GM18499 (cell line): Measurements from ENCODE around the gene HGF.
"Not testable (repeated sequence)": the region's sequence is repeated elsewhere in the genome, so short reads cannot be mapped to it uniquely, and the experiment has no call there.

Source experiments
- ATAC-seq: cut with Tn5 transposase; IDR thresholded peaks from one replicate; pipeline ENCODE4 v1.9.1; 2021; ENCODE audit warnings: moderate number of reproducible peaks; ENCODE audit not compliant: insufficient read depth, unreplicated experiment

HGF gene

DNA sequence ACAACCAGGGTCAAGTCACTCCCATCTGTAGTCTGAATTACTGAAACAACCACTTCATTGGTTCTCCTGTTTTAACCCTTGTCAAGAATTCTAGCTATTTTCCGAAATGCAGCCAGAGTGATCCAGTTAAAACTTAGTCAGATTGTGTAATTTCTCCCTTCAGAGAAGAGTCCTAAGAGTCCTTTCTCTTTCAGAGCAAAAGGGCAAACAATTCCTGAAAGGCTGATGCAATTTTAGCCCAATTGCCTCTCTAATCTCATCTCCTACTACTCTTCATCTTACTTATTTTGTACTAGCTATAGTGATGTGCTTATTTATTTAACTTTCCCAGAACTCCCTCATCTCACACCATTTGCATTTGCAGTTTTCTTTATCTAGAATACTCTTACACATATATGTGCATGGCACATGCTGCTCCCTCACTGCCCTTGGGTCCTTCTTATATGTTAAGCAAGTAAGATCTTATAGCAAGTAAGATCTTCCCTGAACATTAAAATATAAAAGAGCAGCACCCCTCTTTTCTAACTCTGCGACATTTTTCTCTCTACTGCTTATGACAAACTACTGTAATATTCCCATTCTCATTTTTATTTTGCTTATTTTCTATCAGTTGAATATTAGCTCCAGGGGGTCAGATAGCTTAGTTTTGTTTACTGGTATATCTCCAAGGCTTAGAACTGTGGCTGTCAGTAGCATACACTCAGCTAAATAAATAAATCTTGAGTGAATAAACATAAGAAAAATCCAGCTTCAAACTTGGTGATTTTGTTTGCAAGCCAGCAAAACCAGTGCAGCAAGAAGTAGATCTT lies 44.6 kb downstream of the HGF start:
- ATAC-seq = no peak

DNA sequence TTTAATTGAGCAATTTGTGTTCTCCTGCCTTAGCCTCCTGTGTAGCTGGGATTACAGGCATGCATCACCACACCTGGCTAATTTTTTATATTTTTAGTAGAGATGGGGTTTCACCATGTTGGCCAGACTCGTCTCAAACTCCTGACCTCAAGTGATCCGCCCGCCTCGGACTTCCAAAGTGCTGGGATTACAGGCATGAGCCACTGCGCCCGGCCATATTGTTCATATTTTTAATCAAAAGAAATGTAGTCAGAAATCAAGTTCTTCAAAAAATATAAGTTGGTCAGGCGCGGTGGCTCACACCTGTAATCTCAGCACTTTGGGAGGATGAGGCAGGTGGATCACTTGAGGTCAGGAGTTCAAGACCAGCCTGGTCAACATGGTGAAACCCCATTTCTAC lies 47.6 kb downstream of the HGF start:
- not testable (repeated sequence) for ATAC-seq

DNA sequence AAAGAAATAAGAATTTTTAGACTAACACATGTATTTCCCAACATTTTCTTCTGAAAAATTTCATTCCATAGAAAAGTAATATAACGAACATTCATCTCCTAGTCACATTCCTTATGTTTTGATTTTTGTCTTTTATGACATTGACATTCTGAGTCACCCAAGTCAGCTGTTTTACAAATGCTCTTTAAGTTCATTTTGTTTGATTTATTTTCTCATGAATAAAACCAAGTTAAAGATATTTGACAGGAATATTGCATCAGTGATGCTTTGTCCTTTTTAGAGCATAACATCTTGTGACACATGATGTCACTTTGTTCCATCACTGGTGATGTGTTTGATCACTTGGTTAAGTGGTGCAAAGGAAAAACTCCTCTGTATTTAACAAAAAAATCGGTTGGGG lies 48.4 kb downstream of the HGF start:
- ATAC-seq = no peak

DNA sequence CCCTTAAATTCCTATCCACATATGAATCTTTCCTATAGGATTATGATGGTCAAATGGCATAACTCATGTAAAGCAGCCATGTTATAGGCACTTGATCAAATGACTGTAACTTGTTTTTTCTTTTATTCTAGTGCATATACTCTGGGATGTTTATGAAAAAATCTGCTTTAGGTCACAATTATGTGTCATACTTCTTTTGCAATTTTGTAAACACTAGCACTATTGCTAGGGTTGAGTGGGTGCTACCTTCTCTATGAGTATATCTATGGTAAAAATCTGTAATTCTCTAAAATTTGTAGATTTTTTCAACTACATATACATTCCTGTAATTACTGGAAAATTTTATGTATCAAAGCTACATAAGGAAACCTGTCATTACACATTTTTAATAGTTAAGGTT lies 50.0 kb downstream of the HGF start:
- ATAC-seq = no peak

DNA sequence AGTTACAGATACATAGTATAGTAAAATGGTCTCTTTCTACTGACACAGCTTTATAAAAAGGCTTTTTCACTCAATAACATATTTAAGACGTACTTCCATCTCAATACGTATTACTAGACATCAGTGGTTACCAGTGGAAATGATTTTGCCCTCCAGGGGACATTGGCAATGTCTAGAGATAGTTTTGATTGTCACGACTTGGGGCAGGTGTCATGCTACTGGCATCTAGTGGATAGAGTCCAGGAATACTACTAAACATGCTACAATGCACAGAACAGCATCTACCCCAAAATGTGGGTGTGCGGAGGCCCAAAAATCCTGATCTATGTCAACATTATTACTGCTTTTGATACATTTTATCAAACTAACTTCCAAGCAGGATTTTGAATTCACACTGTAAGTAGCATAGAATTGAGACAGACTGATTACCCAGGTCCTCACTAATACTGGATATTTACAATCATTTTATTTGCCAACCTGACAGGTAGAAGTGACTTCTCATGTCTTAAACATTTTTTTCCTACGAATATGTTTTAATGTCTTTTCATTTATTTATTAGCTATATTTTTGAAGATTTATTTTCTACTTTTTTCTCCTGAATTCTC lies 53.8 kb downstream of the HGF start:
- ATAC-seq = no peak

DNA sequence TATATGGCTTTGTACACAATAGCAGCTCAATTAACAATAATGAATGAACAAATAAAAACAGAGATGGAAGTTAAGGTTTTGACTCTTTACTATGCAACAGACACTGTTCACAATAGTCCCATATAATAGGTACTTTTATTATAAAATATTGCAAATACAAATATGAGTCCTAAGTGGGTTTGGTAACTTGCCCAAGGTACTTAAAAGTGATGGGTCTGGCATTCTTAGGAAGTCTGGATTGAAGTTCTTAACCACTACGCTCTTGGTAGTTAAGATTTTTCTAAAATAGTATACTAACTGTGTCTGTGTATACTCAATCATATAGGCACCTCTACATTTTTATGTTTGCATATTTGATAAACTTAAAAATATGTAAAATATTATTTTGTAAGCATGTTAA lies 55.5 kb downstream of the HGF start:
- ATAC-seq = no peak

DNA sequence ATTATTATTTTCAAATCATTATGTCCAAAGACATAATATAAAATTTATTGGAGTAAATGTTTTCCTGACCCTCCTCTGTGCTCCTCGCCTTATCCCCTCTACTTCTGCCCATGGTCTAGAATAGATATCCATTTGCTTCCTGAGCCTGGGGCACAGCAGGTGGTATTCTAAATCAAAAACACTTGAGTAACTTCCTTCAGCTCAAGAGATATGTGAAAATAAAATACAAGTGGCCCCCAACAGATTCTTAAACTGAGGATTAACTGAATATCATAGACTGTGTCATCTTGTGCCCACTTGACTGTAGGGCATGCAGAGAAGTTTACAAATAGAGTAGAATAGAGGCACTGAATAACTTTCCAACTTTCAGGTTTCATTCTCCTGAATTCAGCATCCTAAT lies 59.1 kb downstream of the HGF start:
- no peak for ATAC-seq

DNA sequence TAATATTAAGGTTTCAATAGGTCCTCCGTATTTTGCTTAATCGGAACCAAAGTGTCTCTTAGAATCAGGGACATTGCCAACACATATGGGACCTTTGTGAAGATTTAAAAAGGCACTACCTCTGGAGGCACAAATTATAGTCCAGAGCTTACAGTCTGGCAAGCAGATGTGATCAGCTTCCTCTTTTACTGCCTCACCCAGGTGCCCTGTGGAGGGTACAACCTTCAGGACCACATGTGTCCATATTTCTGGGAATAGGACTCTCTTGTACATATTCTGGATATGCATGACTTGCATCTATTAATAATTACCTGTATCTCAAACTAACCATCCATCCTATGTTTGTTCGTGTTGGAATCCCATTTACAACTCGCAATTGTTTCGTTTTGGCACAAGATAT lies 60.0 kb downstream of the HGF start:
- ATAC-seq = no peak

DNA sequence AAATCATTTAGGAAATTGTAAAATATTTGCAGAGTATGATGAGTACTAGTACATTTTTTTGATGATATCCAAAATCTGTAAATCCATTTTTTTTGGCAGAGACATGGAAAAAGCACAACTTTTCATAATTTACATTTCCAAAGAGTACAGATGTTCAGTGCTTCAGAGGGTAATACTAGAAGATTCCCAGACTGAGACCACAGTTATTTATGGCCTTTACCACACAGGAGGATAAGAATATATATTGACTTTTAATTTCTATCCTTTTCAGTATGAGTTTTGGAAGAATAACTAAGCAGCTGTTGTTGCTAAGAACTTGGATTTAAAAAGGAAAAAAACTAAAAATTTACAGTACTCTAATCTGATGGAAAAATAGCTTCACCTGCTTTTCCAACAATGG lies 61.9 kb downstream of the HGF start:
- no peak for ATAC-seq

DNA sequence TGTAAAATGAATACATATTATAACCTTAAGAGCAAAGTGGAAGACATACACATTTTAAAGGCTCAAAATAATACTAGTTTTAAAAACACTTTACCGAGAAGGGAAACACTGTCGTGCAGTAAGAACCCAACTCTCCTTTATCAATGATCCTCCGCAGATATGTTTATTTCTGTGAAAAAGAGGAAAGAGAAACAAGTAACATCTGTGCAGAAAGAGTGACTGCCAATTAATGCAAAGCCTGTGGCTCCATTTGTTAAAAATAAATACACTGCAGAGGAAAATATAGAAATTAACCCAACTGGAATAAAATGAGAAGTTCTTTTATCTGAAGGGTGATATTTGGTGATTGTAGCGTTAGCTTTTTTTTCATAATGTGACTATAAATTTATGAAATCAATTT lies 62.7 kb downstream of the HGF start:
- ATAC-seq = no peak

DNA sequence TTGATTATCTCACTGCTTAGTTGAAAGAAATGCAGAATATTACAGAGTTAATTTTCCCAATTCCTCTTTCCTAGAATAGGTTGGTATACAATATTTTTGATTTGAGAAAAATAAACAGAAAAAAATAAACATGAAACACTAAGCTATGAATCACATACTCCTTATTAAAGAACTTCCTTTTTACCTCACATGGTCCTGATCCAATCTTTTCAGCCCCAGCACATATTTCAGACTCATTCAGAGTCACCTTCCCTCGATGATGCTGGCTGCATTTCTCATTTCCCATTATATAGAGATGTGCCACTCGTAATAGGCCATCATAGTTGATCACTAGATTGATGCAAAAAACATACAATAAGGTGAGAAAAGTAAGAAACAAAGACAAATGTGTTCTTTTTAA lies 64.6 kb downstream of the HGF start:
- no peak for ATAC-seq

DNA sequence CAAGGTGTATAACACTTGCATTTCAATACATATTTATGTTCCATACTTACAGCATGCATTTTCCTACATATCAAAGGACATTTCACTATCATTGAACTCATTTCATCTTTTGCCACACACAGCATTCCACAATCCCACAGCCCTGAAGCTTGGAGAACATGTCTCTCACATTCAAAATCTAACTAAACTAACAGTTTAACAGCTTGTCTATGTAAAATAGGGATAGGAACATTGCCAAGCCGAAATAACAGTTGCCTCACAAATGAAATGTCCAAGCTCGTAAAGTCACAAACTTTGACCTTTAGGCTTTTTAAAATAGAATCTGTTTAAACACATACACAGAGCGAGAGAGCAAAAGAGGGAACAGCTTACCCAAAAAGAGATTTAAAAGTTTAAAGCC lies 65.3 kb downstream of the HGF start:
- ATAC-seq = no peak

DNA sequence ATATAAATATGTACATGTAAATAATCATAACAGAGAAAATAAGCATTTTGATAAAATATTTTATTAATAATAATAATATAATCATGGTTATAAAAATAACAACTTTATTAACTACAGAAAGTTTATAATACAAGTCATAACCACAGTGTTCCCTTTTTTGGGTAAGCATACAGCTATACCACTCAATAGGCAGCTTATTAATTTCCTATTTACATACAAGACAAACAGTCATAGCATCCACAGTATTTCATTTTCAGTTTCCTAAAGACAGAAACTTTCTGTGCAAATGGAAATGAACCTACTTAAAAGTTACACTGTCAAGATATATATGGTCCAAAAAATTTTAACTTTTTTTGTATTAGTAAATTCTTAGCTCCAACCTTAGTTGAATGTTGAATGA lies 70.9 kb downstream of the HGF start:
- no peak for ATAC-seq

DNA sequence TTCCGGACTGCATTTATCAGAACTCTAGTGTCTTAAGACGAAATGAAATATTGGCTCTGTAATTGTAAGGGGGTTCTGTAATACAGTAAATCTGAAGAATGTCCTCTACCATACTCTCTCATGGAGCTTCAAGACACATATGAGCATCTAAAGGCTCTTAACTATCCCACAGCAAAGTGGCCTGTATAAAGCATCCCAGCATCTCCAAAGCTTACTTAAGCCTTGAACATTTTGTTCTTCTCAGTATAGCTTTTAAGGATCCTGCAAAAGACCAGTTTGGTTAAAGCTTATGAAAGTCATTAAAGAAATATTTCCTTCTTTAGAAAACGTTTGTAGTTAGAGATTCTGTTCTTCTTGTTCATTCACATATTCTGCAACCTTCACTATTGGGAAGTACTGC lies 75.1 kb downstream of the HGF start:
- no peak for ATAC-seq

DNA sequence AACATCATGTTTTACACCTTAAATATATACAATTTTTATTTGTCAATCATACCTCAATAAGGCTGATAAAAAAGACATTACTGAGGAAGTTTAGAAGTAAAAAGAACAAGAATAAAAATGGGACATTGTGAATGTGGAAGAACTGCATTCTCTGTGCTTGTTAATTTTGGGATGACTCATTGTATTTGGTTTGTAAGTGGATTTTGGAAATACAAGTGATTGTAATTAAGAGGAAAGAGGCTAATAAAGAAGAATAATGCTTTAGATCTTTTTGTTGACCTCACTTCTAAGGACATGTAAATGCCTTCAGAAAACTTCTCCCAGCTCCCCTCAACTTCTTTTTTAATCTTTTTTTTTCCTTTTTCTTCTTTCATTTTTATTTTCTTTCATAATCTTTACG lies 76.0 kb downstream of the HGF start:
- ATAC-seq = no peak

DNA sequence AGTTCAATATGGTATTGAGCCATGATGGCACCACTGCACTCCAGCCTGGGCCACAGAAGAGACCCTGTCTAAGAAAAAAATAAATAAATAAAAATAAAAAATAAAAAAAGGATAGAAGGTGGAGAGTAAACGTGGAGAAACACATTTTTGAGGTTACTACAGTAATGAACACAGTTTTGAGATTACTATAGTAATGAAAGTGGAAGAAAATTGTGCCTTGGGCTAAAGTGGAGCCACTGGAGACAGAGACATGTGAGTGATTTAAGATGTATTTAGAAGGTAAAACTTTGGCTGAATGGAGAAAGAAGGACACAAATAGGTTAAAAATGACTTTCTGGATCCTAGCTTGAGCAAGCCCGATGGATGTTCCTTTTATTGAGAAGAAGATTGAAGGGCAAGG lies 76.8 kb downstream of the HGF start:
- no peak for ATAC-seq

DNA sequence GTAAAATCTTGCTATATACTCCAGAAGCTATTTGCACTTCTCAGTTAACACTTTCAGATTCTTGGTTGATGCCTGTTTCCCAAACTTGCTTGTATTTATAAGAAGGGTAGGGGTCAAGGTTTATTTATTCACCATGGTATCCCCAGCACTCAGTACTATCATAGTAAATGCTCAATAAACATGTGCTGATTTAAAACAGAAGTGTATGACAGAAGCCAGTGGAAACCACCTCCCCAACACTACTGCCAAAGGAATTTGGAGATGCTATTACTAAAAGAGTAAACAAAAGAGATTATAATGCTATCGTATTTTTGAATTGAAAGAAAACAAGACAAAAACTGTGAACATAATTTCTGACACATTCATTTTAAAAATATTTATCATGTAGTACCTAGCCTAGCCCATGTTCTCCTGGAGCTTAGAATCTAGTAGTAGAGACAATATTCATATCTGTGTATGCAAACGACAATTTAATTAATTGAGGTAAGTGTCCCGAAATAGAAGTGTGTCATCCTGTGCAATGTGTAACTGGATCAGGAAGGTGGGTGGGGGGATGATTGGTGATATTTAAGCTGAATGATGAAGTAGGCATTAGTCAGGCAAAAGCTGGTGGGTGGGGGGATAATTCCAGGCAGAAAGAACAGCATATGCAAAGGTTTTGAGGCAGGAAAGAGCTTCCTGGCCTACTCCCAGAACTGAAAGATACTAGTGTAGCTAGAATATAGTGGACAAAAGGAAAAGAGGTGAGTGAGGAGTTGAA lies 77.5 kb downstream of the HGF start:
- ATAC-seq = no peak

DNA sequence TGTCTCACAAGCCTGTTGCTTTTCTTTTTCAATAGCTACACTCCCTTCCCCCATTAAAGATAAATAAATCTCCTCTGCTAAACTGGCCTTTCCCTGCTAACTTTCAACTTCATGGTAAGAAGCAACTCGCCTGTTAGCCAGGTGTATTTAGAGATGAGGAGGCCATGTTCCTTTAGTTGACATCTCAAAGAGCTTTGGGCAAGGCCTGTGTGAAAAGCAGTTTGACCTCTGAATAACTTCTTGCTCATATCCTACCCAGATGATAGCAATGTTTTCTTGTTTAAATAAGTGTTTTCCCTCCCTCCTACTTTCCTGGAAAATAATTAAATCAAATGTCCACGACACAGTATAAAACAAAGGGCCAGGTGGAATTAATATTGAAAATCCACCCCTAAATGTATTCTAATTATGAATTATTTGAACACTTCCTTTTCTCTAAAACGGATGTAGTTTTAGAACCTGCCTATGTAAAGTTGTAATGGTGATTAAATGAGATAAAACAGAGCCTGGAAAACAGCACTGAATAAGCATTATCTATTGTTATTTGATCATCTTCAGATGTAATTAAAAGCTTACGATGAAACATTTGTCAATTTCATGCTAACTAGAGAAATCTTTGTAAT lies 78.5 kb downstream of the HGF start:
- no peak for ATAC-seq

DNA sequence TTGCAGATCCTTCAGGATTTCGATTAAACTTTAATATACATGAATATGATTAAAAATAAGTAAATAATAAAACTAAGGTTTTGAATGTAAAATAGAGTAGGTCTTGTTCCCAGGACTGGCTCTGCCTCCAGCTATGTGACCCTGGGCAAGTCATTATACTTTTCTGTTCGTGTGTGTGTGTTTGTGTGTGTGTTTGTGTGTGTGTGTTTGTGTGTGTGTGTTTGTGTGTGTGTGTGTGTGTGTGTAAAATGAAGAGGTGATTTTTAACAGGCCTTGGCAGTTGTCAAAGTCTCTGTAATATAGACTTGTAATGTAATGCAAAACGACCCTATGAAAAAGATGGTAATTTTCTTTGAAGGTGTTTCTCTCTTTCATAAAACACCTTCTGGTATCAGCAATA lies 79.2 kb downstream of the HGF start:
- no peak for ATAC-seq

DNA sequence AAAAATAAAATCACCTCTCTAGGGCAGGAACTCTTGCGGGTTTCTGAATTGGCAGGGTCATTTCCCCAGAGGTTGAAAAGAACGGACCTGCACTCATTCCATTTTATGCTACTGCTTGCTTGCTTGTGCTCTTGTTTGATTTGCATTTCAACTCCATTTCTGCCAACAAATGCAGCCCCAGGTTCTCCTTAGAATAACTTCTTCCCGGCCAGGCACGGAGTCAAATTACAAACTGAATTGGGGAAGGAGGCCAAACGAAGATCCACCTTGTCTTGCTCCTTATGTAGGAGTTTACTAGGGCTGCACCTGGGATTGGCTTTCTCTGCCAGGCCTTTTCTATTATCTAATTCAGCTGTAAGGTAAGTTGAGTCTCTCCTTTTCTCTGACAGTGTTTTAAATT lies 79.6 kb downstream of the HGF start:
- ATAC-seq = no peak
